ENCODE measurements around the gene OTC. TPM values are rescaled to one million over a fixed set of nuclear protein-coding genes. Genes with fewer than 3 reads are reported as not detected.

OTC gene
- total RNA-seq, 2 experiments from 2014 or later, result 0.23 TPM; not detected in 1

DNA sequence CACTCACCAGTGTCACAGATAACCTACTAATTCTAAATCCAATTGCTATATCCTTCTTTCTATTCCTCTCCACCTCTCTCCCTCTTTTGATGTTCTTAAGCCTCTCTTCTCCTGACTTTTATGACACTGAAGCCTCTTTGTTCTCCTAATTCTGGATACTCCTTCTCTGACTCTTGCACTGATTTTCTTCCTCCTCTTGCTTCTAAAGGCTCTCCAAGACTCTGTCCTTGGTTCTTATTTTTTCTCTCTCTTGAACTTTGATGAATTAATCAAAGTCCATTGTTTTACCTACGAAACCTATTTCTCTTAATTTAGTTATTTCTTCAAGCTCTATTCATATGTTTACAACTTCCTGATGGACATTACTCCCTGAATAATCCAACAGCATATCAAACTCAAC, 113.3 kb downstream of the OTC start:
- peaks cover 2% of the 10 kb centered on the region for H3K27me3 Mint-ChIP-seq
- H3K36me3 Mint-ChIP-seq (ENCODE audit: low read depth), result no peaks in the 10 kb centered on the region
- ChIA-PET POLR2A (no interaction called here), CTCF (no interaction called here)
- DNase-seq (no peak), ATAC-seq (no peak)
- H3K9me3 Mint-ChIP-seq, result no peaks in the 10 kb centered on the region
- H3K4me3 Mint-ChIP-seq, result no peak overlapping the region
- no peaks in the 10 kb centered on the region for H3K4me1 Mint-ChIP-seq (ENCODE audit: low read depth)
- intact Hi-C loops (cut with micrococcal nuclease), result no loop called here
- TF ChIP-seq CTCF (IDR thresholded peaks at IDR 0.05), result no peak
- H3K27ac Mint-ChIP-seq, result no peak overlapping the region

DNA sequence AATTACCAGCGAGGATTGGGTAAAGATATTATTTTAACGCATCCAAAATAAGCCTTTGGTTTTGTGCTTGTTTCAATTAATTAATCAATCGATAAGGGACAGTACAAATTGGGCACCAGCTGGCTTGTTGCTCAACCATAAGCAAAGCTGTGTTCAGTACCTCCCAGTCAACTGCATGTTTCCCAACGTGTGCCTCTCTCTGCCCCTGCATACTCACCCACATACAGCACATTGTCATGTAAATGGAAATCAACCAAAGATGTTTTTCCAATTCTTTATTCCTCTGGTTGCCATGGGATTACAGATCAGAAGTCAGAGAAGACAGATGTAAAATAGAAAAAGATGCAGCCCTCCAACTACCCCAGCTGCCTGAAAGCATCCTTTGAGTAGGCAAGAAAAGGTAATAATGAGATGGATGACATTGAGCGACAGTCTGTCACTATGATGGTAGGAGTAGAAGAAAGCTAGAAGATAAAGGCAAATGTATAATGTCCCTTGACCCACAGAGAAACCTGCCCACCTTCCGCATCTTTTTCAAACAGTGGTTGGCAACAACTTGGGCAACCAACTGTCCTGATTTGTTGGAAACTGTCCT, 116.3 kb downstream of the OTC start:
- no peak for TF ChIP-seq CTCF (IDR thresholded peaks at IDR 0.05)
- H3K36me3 Mint-ChIP-seq (ENCODE audit: low read depth), result no peaks in the 10 kb centered on the region
- H3K9me3 Mint-ChIP-seq, result no peaks in the 10 kb centered on the region
- no peak overlapping the region for H3K27ac Mint-ChIP-seq
- no peak overlapping the region for H3K4me3 Mint-ChIP-seq
- H3K27me3 Mint-ChIP-seq, result peaks cover 2% of the 10 kb centered on the region
- ATAC-seq, result no peak
- POLR2A ChIA-PET, result no interaction called here
- CTCF ChIA-PET, result no interaction called here
- no peak for DNase-seq
- intact Hi-C loops (cut with micrococcal nuclease), result no loop called here
- H3K4me1 Mint-ChIP-seq (ENCODE audit: low read depth), result no peaks in the 10 kb centered on the region

Other genes with a start within 250 kb of the OTC start
- not detected for gene SRPX, start 131.7 kb upstream of the OTC start, total RNA-seq
- gene RPGR, start 25.1 kb upstream of the OTC start, total RNA-seq, result 1 to 10 TPM; 7.0 to 7.1 TPM
- gene TSPAN7, start 208.9 kb downstream of the OTC start, total RNA-seq, result under 1 TPM; 0.50 to 0.74 TPM